Left ventricle myocardium superior (tissue), 1 donor: ENCODE results near the gene JTB. TPM values are rescaled to one million over a fixed set of nuclear protein-coding genes. Genes with fewer than 3 reads are reported as not detected.
"Not testable (repeated sequence)": the region's sequence is repeated elsewhere in the genome, so short reads cannot be mapped to it uniquely, and the experiment has no call there.

ENCODE experiments used
- ATAC-seq: fragments of 200-7000 bp; cut with Tn5 transposase; one replicate; pipeline ENCODE4 v1.9.1; 2020; ENCODE audit warnings: mild to moderate bottlenecking, moderate library complexity
- DNase-seq: peaks from one replicate; pipeline ENCODE4 v3.0.0-alpha.2; 2020
- intact Hi-C: fragments of 100-400 bp; cut with micrococcal nuclease; formaldehyde crosslinking; loops from one replicate; pipeline ENCODE4 v1.11.0; 2022
- total RNA-seq: library from RNA; stranded (reverse); fragmentation: NEBNext Ultra II Directional; extraction: Animal tissue kit (Norgen Biotek cat#: 25700); gene quantifications from one replicate; pipeline ENCODE4 v1.2.1, GENCODE V29; 2021
- donor health status: DM: no; HTN: yes; CAD: no; lungs with severe emphysema.

Gene JTB
- total RNA-seq, 1 donor from 2014 or later: 80.7 TPM

GRCh38 chr1:153984123-153984894 lies 6.8 kb upstream of the JTB start:
- intact Hi-C loops: no loop called here
- ATAC-seq: no peak
- DNase-seq: no peak

- DNase-seq, ATAC-seq, intact Hi-C loops: not testable (repeated sequence)
These were observed 4.3 kb upstream of the JTB start for GRCh38 chr1:153981735-153982134.

- intact Hi-C loops: loop anchor here (10.0 kb wide), 1 partner anchor 184 kb away; no protein-coding TSS in a partner anchor
- DNase-seq, ATAC-seq: not testable (repeated sequence)
These were observed 1.6 kb upstream of the JTB start for GRCh38 chr1:153979091-153979490.

GRCh38 chr1:153978274-153978909 lies 918 bp upstream of the JTB start:
- intact Hi-C loops: loop anchor here (10.0 kb wide), 1 partner anchor 184 kb away; no protein-coding TSS in a partner anchor
- DNase-seq: no peak
- no peak for ATAC-seq

- intact Hi-C loops: loop anchor here (10.0 kb wide), 1 partner anchor 182 kb away; no protein-coding TSS in a partner anchor
- ATAC-seq: no peak
- DNase-seq: no peak
These were observed 640 bp downstream of the JTB start for GRCh38 chr1:153976819-153977249.

- DNase-seq (no peak), ATAC-seq (no peak)
- intact Hi-C loops: loop anchor here (10.0 kb wide), 1 partner anchor 179 kb away; no protein-coding TSS in a partner anchor
These were observed 3.9 kb downstream of the JTB start for GRCh38 chr1:153973525-153973924.

GRCh38 chr1:153973071-153973470 lies 4.4 kb downstream of the JTB start:
- no peak for ATAC-seq
- intact Hi-C loops: loop anchor here (10.0 kb wide), 1 partner anchor 178 kb away; no protein-coding TSS in a partner anchor

GRCh38 chr1:153970346-153970745 lies 7.1 kb downstream of the JTB start:
- intact Hi-C loops: loop anchor here (10.0 kb wide), 1 partner anchor 176 kb away; no protein-coding TSS in a partner anchor
- ATAC-seq (no peak), DNase-seq (no peak)

More at GRCh38 chr1:153973071-153973470, 4.4 kb downstream of the JTB start:
- DNase-seq: no peak

- intact Hi-C loops: no loop called here
- ATAC-seq: no peak
These were observed 8.5 kb downstream of the JTB start for GRCh38 chr1:153968972-153969371.

GRCh38 chr1:153968408-153968807 lies 9.1 kb downstream of the JTB start:
- ATAC-seq: no peak
- intact Hi-C loops: no loop called here

More at GRCh38 chr1:153968972-153969371, 8.5 kb downstream of the JTB start:
- DNase-seq: no peak

GRCh38 chr1:153968000-153968363 lies 9.5 kb downstream of the JTB start:
- ATAC-seq: no peak
- DNase-seq: peak; percentile 59
- intact Hi-C loops: no loop called here

More at GRCh38 chr1:153968408-153968807, 9.1 kb downstream of the JTB start:
- DNase-seq: no peak

- peak; percentile 84 for ATAC-seq
- DNase-seq: peak; percentile 93
- intact Hi-C loops: no loop called here
These were observed 10.1 kb downstream of the JTB start, which contains the start of gene CREB3L4 for GRCh38 chr1:153967107-153967999. Gene CREB3L4 (plus strand): TSS chr1:153967902. CDS start chr1:153968526, 624 bp downstream.

- ATAC-seq: no peak
- intact Hi-C loops: no loop called here
- peak; percentile 62 for DNase-seq
These were observed 13.6 kb downstream of the JTB start for GRCh38 chr1:153963850-153964331.

GRCh38 chr1:153963030-153963849 lies 14.2 kb downstream of the JTB start, which contains the start of gene SLC39A1:
Gene SLC39A1 (minus strand): TSS chr1:153963537. CDS start chr1:153962715, 822 bp downstream.
- intact Hi-C loops: no loop called here
- DNase-seq (peak; percentile 99), ATAC-seq (peak; percentile 79)

- intact Hi-C loops: no loop called here
- ATAC-seq (no peak), DNase-seq (no peak)
These were observed 15.1 kb downstream of the JTB start for GRCh38 chr1:153962088-153963029.

- ATAC-seq (no peak), DNase-seq (no peak)
- intact Hi-C loops: no loop called here
These were observed 16.1 kb downstream of the JTB start for GRCh38 chr1:153961421-153961820.

- ATAC-seq (no peak), DNase-seq (no peak)
- intact Hi-C loops: no loop called here
These were observed 17.3 kb downstream of the JTB start for GRCh38 chr1:153960206-153960605.
